Thoracic aorta (tissue), 2 donors: ENCODE results near the gene PRDM15. TPM values are rescaled to one million over a fixed set of nuclear protein-coding genes. Genes with fewer than 3 reads are reported as not detected.

ENCODE experiments used
- ATAC-seq: fragments of 150-250 bp; one replicate; pipeline ENCODE4 v1.8.0; 2017; ENCODE audit warnings: low read depth; ENCODE audit not compliant: insufficient number of reproducible peaks, low FRiP score
- DNase-seq: peaks from one replicate; pipeline ENCODE4 v3.0.0-alpha.2; 2020; ENCODE audit warnings: low spot score
- H3K27ac ChIP-seq, 2 donors: fragments of 200-600 bp; sonication (generic); 1 replicate in 1 of 2; 2 replicates in 1 of 2; pipeline ENCODE4 v1.5.1; 2016; ENCODE audit warnings: mild to moderate bottlenecking in 2 of 2, moderate library complexity in 2 of 2
- H3K27me3 ChIP-seq: fragments of 200-600 bp; sonication (generic); replicated peaks from 2 replicates; pipeline ENCODE4 v1.6.0; 2016; ENCODE audit warnings: mild to moderate bottlenecking; ENCODE audit not compliant: insufficient read depth
- H3K36me3 ChIP-seq: fragments of 200-600 bp; sonication (generic); one replicate; pipeline ENCODE4 v1.5.1; 2016
- H3K4me1 ChIP-seq, 2 donors: fragments of 200-600 bp; sonication (generic); 1 replicate in 1 of 2; 2 replicates in 1 of 2; pipeline versions ENCODE4 v1.5.1 to v1.6.0; 2016; ENCODE audit warnings: low read depth in 2 of 2, mild to moderate bottlenecking in 1 of 2; ENCODE audit not compliant: control insufficient read depth in 1 of 2
- H3K4me3 ChIP-seq: fragments of 200-600 bp; sonication (generic); 2 replicates; pipeline ENCODE4 v1.5.1; 2016; ENCODE audit warnings: mild to moderate bottlenecking
- H3K9me3 ChIP-seq: fragments of 200-600 bp; sonication (generic); 2 replicates; pipeline ENCODE4 v1.5.1; 2016
- total RNA-seq, 2 donors: library from RNA; depleted of rRNA; stranded (reverse); fragments of >200 nt; gene quantifications; one replicate each; pipeline versions ENCODE4 v1.1.0 to v1.2.3, GENCODE V29; 2016
- TF ChIP-seq, protein P1 (sequence below): fragments of 200-600 bp; sonication (generic); IDR thresholded peaks from one replicate; pipeline ENCODE4 v1.5.1; 2019; ENCODE audit warnings: antibody characterized with exemption

Gene PRDM15
- total RNA-seq, 2 donors from 2014 or later = 9.0 to 14.9 TPM

DNA sequence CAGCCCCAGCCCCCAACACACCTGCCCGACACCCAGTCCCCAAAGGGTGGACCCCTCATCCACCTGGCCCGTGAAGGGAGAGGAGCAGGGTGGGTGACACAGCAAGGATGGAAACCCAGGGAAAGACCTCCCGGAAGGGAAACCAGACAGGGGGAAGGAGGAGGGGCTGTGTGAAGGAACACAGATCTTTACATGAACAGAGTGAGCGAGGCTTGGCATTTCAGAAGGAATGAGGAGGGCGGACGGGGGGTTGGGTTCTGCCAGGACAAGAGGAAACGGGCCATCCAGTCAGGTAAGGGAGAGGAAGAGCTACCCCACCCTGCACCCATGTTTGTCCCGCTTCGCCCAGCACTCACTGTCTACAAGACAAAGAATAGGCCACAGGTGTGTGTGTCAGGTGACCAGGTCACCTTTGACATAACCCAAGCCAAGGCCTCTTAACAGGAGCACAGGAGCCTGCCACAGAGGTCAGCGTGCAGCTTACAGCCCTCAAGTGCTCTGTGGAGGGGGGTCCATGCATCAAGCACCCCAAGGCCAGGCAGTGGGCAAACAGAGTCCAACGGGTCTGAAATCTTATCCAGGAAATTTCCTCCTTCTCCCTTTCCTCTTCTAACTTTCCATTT, 18.0 kb upstream of the PRDM15 start:
- Histone ChIP-seq H3K27ac (no peak overlapping the region), H3K4me3 (peak overlapping the region; percentile 20), H3K4me1 (peaks cover 6 to 26% of the 10 kb centered on the region in 2 donors), H3K36me3 (peaks cover 20% of the 10 kb centered on the region), H3K9me3 (no peaks in the 10 kb centered on the region), H3K27me3 (no peaks in the 10 kb centered on the region)
- DNase-seq (no peak), ATAC-seq (no peak)
- TF ChIP-seq, protein P1, sequence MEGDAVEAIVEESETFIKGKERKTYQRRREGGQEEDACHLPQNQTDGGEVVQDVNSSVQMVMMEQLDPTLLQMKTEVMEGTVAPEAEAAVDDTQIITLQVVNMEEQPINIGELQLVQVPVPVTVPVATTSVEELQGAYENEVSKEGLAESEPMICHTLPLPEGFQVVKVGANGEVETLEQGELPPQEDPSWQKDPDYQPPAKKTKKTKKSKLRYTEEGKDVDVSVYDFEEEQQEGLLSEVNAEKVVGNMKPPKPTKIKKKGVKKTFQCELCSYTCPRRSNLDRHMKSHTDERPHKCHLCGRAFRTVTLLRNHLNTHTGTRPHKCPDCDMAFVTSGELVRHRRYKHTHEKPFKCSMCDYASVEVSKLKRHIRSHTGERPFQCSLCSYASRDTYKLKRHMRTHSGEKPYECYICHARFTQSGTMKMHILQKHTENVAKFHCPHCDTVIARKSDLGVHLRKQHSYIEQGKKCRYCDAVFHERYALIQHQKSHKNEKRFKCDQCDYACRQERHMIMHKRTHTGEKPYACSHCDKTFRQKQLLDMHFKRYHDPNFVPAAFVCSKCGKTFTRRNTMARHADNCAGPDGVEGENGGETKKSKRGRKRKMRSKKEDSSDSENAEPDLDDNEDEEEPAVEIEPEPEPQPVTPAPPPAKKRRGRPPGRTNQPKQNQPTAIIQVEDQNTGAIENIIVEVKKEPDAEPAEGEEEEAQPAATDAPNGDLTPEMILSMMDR = no peak

DNA sequence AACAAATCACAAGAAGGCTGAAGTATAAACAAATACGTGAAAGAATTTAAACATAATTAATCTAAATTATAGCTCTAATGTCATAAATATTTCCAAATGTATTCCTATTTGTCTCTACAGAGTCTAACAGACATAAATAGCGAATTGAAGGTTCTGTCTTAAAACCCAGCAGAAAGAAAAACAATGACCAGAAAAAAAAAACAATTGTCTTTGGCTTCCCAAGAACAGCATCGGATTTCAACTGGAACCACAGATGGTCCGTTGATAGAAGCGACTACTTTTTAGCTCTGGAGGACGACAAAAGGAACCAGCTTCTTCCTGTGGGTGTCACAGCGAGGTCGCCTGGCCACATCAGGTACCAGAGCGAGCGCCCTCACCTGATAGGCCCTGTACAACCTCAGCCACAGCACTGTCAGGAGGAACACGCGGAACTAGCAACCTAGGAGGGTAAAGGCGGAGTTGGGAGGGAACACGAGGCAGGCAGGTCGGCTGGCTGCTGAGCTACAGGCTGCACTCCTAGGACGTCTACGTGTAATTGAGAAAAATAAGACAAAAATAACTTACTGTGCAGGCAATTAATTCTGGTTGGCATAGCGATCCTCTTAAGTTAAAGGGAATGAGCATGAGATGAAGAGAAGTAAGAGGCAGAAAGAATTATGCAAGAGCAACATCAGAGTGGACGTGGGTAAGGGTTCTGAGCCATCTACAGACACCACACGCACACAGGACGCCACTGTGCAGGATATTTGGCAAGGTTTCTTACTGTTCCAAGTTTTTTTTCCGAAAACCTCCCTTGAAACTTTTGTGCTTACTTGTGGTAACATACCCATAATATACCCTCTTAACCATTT, 16.7 kb upstream of the PRDM15 start:
- Histone ChIP-seq H3K4me1 (peaks cover 6 to 26% of the 10 kb centered on the region in 2 donors), H3K9me3 (no peaks in the 10 kb centered on the region), H3K36me3 (peaks cover 18% of the 10 kb centered on the region), H3K27ac (peak overlapping the region in 1 of 2 donors; percentile 1), H3K27me3 (no peaks in the 10 kb centered on the region), H3K4me3 (no peak overlapping the region)
- TF ChIP-seq, protein P1 = no peak
- DNase-seq = no peak
- ATAC-seq = no peak

DNA sequence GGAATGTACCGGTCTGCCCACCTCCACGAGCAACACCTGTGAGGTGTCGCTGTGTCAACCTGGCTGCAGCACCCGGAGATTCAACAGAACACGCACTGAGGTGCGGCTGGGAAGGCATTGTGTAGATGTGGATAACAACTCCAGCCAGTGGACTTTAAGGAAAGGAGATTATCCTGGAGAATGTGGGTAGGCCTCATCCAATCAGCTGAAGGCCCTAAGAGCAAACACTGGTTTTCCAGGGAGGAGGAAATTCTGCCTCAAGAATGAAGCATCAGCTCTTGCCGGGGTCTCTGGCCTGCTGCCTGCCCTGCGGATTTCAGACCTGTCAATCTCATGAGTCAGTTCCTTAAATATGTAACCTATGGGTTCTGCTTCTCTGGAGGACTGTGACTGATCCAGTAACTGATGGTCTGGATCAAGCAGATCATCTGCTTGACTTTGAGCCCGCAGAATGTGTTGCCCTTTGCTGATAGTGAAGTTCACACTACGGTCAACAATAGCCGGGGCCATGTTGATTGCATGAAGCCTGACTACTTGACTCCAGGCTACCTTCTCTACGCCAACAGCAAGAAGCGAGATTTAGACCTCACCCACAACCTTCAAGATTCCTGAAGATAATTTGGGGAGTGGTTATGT, 15.9 kb upstream of the PRDM15 start:
- peaks cover 21% of the 10 kb centered on the region for H3K36me3 ChIP-seq
- TF ChIP-seq, protein P1 = no peak
- H3K9me3 ChIP-seq = no peaks in the 10 kb centered on the region
- ATAC-seq (no peak), DNase-seq (no peak)
- no peaks in the 10 kb centered on the region for H3K27me3 ChIP-seq
- H3K4me1 ChIP-seq = peaks cover 6 to 26% of the 10 kb centered on the region in 2 donors
- no peak overlapping the region for H3K27ac ChIP-seq
- no peak overlapping the region for H3K4me3 ChIP-seq

DNA sequence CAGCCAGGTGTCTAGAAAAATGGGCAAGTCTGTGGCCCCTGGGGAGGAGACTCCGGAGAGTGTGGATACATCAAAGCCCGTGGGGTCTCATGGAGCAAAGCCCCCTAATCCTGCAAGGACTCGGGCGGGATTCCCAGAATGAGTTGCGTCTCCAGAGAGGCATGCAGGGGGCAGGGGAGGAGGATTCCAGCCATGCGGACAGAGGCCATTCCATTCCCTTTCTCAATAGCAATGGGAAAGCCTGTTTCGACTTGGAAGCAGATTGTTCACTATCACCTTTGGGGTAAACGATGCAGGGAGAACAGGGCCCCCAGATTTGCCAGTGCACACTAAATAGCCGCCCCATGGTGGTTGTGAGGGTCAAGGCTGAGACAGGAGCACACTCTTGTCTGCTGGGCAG, 15.4 kb upstream of the PRDM15 start:
- ATAC-seq (no peak), DNase-seq (no peak)
- no peaks in the 10 kb centered on the region for H3K9me3 ChIP-seq
- no peak overlapping the region for H3K4me3 ChIP-seq
- peaks cover 17% of the 10 kb centered on the region for H3K36me3 ChIP-seq
- H3K27ac ChIP-seq = no peak overlapping the region
- no peaks in the 10 kb centered on the region for H3K27me3 ChIP-seq
- TF ChIP-seq, protein P1 = no peak
- peaks cover 6 to 26% of the 10 kb centered on the region in 2 donors for H3K4me1 ChIP-seq

DNA sequence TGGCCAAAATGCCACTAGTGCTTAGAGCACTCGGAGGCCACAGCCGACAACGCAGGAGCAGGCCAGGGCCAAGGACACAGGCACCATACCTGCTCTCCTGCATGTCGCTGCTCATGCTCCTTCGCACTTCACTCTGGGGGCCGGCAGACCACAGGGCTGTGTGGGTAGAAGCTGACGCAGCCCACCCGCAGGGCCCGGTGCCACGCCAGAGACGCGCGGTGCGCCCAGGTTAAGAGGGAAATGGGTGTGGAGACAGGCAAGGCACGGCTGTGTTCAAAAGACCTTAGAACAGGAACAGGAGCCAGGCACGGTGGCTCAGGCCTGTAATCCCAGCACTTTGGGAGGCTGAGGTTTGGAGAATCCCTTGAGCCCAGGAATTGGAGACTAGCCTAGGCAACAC, 13.6 kb upstream of the PRDM15 start:
- TF ChIP-seq, protein P1 = no peak
- DNase-seq = no peak
- ATAC-seq = no peak
- Histone ChIP-seq H3K9me3 (no peaks in the 10 kb centered on the region), H3K27me3 (no peaks in the 10 kb centered on the region), H3K27ac (no peak overlapping the region), H3K4me3 (no peak overlapping the region), H3K36me3 (peaks cover 21% of the 10 kb centered on the region), H3K4me1 (peaks cover 6 to 26% of the 10 kb centered on the region in 2 donors)
